ENCODE data around the gene SWSAP1. TPM values are rescaled to one million over a fixed set of nuclear protein-coding genes. Genes with fewer than 3 reads are reported as not detected.
A peak's percentile ranks its signal among the peaks of the same experiment; 100 is the strongest.

Gene SWSAP1
- total RNA-seq, 1 experiment from 2014 or later, result 3.0 TPM

GRCh38 chr19:11373166-11373884 is 1.1 kb upstream of the SWSAP1 start:
- Mint-ChIP-seq H3K36me3 (peaks cover 6% of the 10 kb centered on the region), H3K9me3 (no peaks in the 10 kb centered on the region), H3K27me3 (ENCODE audit: low read depth) (no peaks in the 10 kb centered on the region), H3K27ac (peak overlapping the region; percentile 2; the same call in 1 of the 2 replicates), H3K4me3 (no peak overlapping the region; the same call in 1 of the 2 replicates), H3K4me1 (peaks cover 15% of the 10 kb centered on the region)
- POLR2A ChIA-PET, result interaction anchor here (0.6 to 3.1 kb wide), 6 partner anchors 10 to 102 kb away, joined by 3 to 16 read pairs (median 5); partner anchors contain the start of genes CCDC159, EPOR, RAB3D and TMEM205
- ATAC-seq (no peak), DNase-seq (ENCODE audit: low spot score) (peak; percentile 45)
- no peak for TF ChIP-seq HMGA2 (CRISPR knock-in tag; IDR thresholded peaks at IDR 0.05)
- TF ChIP-seq GABPB1 (CRISPR knock-in tag; IDR thresholded peaks at IDR 0.05), result no peak
- no peak for TF ChIP-seq NR1H2 (CRISPR knock-in tag; IDR thresholded peaks at IDR 0.05)
- TF ChIP-seq TEAD1 (CRISPR knock-in tag; IDR thresholded peaks at IDR 0.05), result no peak
- no peak for TF ChIP-seq SOX15 (CRISPR knock-in tag; IDR thresholded peaks at IDR 0.05)
- TF ChIP-seq E2F1 (CRISPR knock-in tag; IDR thresholded peaks at IDR 0.05), result no peak
- no peak for TF ChIP-seq RORB (CRISPR knock-in tag; IDR thresholded peaks at IDR 0.05)
- CTCF ChIA-PET, result interaction anchor here (0.9 to 3.3 kb wide), 6 partner anchors 10 to 79 kb away, joined by 3 to 40 read pairs (median 16); partner anchors contain the start of genes EPOR and RAB3D

GRCh38 chr19:11373885-11374432 is 507 bp upstream of the SWSAP1 start:
- Mint-ChIP-seq H3K27me3 (ENCODE audit: low read depth) (no peaks in the 10 kb centered on the region), H3K27ac (no peak overlapping the region), H3K4me1 (peaks cover 19% of the 10 kb centered on the region), H3K4me3 (no peak overlapping the region), H3K36me3 (peaks cover 6% of the 10 kb centered on the region), H3K9me3 (no peaks in the 10 kb centered on the region)
- no peak for ATAC-seq
- ChIA-PET CTCF (interaction anchor here (0.9 to 4.6 kb wide), 16 partner anchors 10 to 326 kb away, joined by 3 to 59 read pairs (median 10); partner anchors contain the start of genes EPOR, ODAD3, PRKCSH and RAB3D), POLR2A (interaction anchor here (0.6 to 3.1 kb wide), 10 partner anchors 9 to 101 kb away, joined by 3 to 16 read pairs (median 6); partner anchors contain the start of genes CCDC159, EPOR, ODAD3 and PRKCSH)
- DNase-seq (ENCODE audit: low spot score), result no peak
- TF ChIP-seq ERG (CRISPR knock-in tag; IDR thresholded peaks at IDR 0.05), result peak; percentile 47; the same call in 1 of the 2 replicates
- TF ChIP-seq GTF2I (CRISPR knock-in tag; conservative IDR thresholded peaks at IDR 0.05), result peak; percentile 100
- 0 out of 2 replicates have a peak, but pooled peaks have one; percentile 3 for TF ChIP-seq CREB1 (CRISPR knock-in tag; IDR thresholded peaks at IDR 0.05)
- TF ChIP-seq IRF1 (CRISPR knock-in tag; IDR thresholded peaks at IDR 0.05), result no peak

GRCh38 chr19:11375143-11375948 is 880 bp downstream of the SWSAP1 start:
- Mint-ChIP-seq H3K9me3 (peaks cover 3% of the 10 kb centered on the region; the same call in 1 of the 2 replicates), H3K4me1 (peaks cover 24% of the 10 kb centered on the region), H3K27me3 (ENCODE audit: low read depth) (peaks cover 3% of the 10 kb centered on the region; the same call in 1 of the 2 replicates), H3K36me3 (peaks cover 10% of the 10 kb centered on the region), H3K27ac (no peak overlapping the region; the same call in 1 of the 2 replicates), H3K4me3 (no peak overlapping the region)
- ChIA-PET POLR2A (interaction anchor here (0.5 to 3.1 kb wide), 10 partner anchors 8 to 143 kb away, joined by 3 to 16 read pairs (median 5); partner anchors contain the start of genes CCDC159, EPOR, RAB3D and RGL3), CTCF (interaction anchor here (0.6 to 4.6 kb wide), 27 partner anchors 8 to 325 kb away, joined by 3 to 59 read pairs (median 6); partner anchors contain the start of genes CCDC159, CNN1, ECSIT and EPOR)
- ATAC-seq (peak; percentile 11), DNase-seq (ENCODE audit: low spot score) (peak; percentile 63)
- TF ChIP-seq GABPB1 (CRISPR knock-in tag; IDR thresholded peaks at IDR 0.05), result no peak; the same call in 1 of the 2 replicates
- TF ChIP-seq ETV6 (CRISPR knock-in tag; IDR thresholded peaks at IDR 0.05), result no peak
- TF ChIP-seq ZNF263 (CRISPR knock-in tag; IDR thresholded peaks at IDR 0.05; ENCODE audit: low read depth), result no peak
- peak; percentile 77; the same call in 1 of the 2 replicates for TF ChIP-seq PRDM15 (CRISPR knock-in tag; IDR thresholded peaks at IDR 0.05)
- TF ChIP-seq JAZF1 (CRISPR knock-in tag; IDR thresholded peaks at IDR 0.05), result no peak
- peak; percentile 70; the same call in 1 of the 2 replicates for TF ChIP-seq FOXP1 (CRISPR knock-in tag; IDR thresholded peaks at IDR 0.05; ENCODE audit: borderline replicate concordance)
- no peak for TF ChIP-seq IRF2 (CRISPR knock-in tag; IDR thresholded peaks at IDR 0.05; ENCODE audit: borderline replicate concordance, low read depth)
- no peak for TF ChIP-seq NFATC4 (CRISPR knock-in tag; IDR thresholded peaks at IDR 0.05)
- TF ChIP-seq HMGXB4 (CRISPR knock-in tag; IDR thresholded peaks at IDR 0.05), result peak; percentile 42; the same call in 1 of the 2 replicates
- TF ChIP-seq TCF7 (CRISPR knock-in tag; IDR thresholded peaks at IDR 0.05; ENCODE audit: low read depth), result no peak

Data from WTC11 (cell line).